Natural killer cell (primary cell): ENCODE results near the gene NACAD. TPM values are rescaled to one million over a fixed set of nuclear protein-coding genes. Genes with fewer than 3 reads are reported as not detected.
A peak's percentile ranks its signal among the peaks of the same experiment; 100 is the strongest.
"Not testable (repeated sequence)": the region's sequence is repeated elsewhere in the genome, so short reads cannot be mapped to it uniquely, and the experiment has no call there.

Experiments used
- ATAC-seq, 3 donors: fragments of 150-1000 bp in 2 of 3; fragments of 200-7000 bp in 1 of 3; cut with Tn5 transposase; 1 replicate in 1 of 3; 2 replicates in 2 of 3; pipeline ENCODE4 v1.10.0; 2021; ENCODE audit warnings: mild to moderate bottlenecking in 2 of 3, moderate library complexity in 2 of 3
- DNase-seq, 2 donors: peaks; one replicate each; pipeline versions ENCODE4 v3.0.0 to v3.0.0-alpha.2; 2013 to 2021; ENCODE audit warnings: mixed read lengths in 1 of 2
- H3K27ac ChIP-seq: one replicate; pipeline ENCODE4 v1.5.1; 2013; ENCODE audit warnings: mild to moderate bottlenecking, low read length
- H3K27me3 ChIP-seq: one replicate; pipeline ENCODE4 v1.6.1; 2013; ENCODE audit warnings: low read length; ENCODE audit not compliant: control insufficient read depth, insufficient read depth
- H3K36me3 ChIP-seq: one replicate; pipeline ENCODE4 v1.6.1; 2013; ENCODE audit warnings: low read length; ENCODE audit not compliant: control insufficient read depth, insufficient read depth
- H3K4me1 ChIP-seq: one replicate; pipeline ENCODE4 v1.6.1; 2013; ENCODE audit warnings: low read length; ENCODE audit not compliant: control insufficient read depth, insufficient read depth
- H3K4me3 ChIP-seq: one replicate; pipeline ENCODE4 v1.5.1; 2013; ENCODE audit warnings: low read length
- H3K9me3 ChIP-seq: one replicate; pipeline ENCODE4 v1.6.1; 2013; ENCODE audit warnings: low read length; ENCODE audit not compliant: control insufficient read depth, insufficient read depth
- H3K27ac Mint-ChIP-seq, 2 donors: one replicate each; pipeline ENCODE4 v1.8.0; 2022; ENCODE audit warnings: mild to moderate bottlenecking in 2 of 2, mixed read lengths in 2 of 2, moderate library complexity in 1 of 2
- H3K27me3 Mint-ChIP-seq, 2 donors: one replicate each; pipeline ENCODE4 v1.8.0; 2022; ENCODE audit warnings: low read depth in 2 of 2, mixed read lengths in 2 of 2
- H3K36me3 Mint-ChIP-seq: one replicate; pipeline ENCODE4 v1.8.0; 2022; ENCODE audit warnings: mixed read lengths
- H3K4me1 Mint-ChIP-seq, 2 donors: one replicate each; pipeline ENCODE4 v1.8.0; 2022; ENCODE audit warnings: mixed read lengths in 2 of 2
- H3K4me3 Mint-ChIP-seq: one replicate; pipeline ENCODE4 v1.8.0; 2022; ENCODE audit warnings: mild to moderate bottlenecking, moderate library complexity, mixed read lengths
- H3K9me3 Mint-ChIP-seq, 2 donors: one replicate each; pipeline ENCODE4 v1.8.0; 2022; ENCODE audit warnings: mixed read lengths in 2 of 2
- WGBS: methylation state at CpG from one replicate; pipeline ENCODE4 v1.1.7; 2013; ENCODE audit warnings: missing lambda C conversion rate; ENCODE audit not compliant: insufficient coverage; 5-methylcytosine and 5-hydroxymethylcytosine counted together
- intact Hi-C: fragments of 100-400 bp; cut with micrococcal nuclease; formaldehyde crosslinking; loops from one replicate; pipeline ENCODE4 v1.14.2; 2022
- total RNA-seq, 4 donors: library from RNA; stranded (reverse); fragments of 120-200 nt in 1 of 4; gene quantifications; one replicate each; pipeline versions ENCODE4 v1.2.3 to v1.2.4, GENCODE V29; 2013 to 2022
- TF ChIP-seq, protein P1 (sequence below): fragments of 200-600 bp; IDR thresholded peaks from one replicate; pipeline ENCODE4 v1.8.0; 2022; ENCODE audit warnings: antibody characterized with exemption

NACAD gene
- total RNA-seq, 3 donors from 2014 or later (not counting 1 experiment from before 2014, with no cell fraction given), result 0.75 to 1.7 (median 0.78) TPM

DNA sequence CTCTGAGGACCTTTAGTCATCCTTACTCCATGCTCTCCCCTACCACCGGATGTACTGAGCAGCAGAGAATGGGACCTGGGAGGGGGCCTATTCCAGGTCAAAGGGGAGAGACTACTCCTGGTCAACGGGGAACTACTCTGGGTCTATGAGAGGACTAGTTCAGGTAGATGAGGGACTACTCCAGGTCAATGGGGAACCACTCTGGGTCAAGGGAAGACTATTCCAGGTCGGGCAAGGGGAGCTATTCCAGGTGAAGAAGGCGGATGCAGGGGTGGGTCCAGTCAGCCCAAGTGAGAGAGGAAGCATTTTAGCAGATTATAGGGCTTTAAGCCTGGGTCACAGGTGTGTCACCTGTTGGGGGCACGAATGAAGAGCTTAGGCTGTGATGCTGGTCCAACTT lies 53.4 kb downstream of the NACAD start:
- Mint-ChIP-seq H3K4me1 (peaks cover 62 to 74% of the 10 kb centered on the region in 2 donors), H3K27ac (peak overlapping the region; percentile 77 to 84), H3K9me3 (no peaks in the 10 kb centered on the region), H3K36me3 (peaks cover 8% of the 10 kb centered on the region), H3K4me3 (peak overlapping the region; percentile 89), H3K27me3 (no peaks in the 10 kb centered on the region)
- Histone ChIP-seq H3K9me3 (no peaks in the 10 kb centered on the region), H3K27ac (no peak overlapping the region), H3K4me1 (peaks cover 80% of the 10 kb centered on the region), H3K36me3 (peaks cover 28% of the 10 kb centered on the region), H3K27me3 (no peaks in the 10 kb centered on the region), H3K4me3 (no peak overlapping the region)
- TF ChIP-seq, protein P1, sequence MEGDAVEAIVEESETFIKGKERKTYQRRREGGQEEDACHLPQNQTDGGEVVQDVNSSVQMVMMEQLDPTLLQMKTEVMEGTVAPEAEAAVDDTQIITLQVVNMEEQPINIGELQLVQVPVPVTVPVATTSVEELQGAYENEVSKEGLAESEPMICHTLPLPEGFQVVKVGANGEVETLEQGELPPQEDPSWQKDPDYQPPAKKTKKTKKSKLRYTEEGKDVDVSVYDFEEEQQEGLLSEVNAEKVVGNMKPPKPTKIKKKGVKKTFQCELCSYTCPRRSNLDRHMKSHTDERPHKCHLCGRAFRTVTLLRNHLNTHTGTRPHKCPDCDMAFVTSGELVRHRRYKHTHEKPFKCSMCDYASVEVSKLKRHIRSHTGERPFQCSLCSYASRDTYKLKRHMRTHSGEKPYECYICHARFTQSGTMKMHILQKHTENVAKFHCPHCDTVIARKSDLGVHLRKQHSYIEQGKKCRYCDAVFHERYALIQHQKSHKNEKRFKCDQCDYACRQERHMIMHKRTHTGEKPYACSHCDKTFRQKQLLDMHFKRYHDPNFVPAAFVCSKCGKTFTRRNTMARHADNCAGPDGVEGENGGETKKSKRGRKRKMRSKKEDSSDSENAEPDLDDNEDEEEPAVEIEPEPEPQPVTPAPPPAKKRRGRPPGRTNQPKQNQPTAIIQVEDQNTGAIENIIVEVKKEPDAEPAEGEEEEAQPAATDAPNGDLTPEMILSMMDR, result no peak
- DNase-seq, result no peak
- 85% methylated on average over 5 of the region's 5 CpGs for WGBS
- intact Hi-C loops, result no loop called here
- peak in 1 of 3 donors; percentile 18 for ATAC-seq

DNA sequence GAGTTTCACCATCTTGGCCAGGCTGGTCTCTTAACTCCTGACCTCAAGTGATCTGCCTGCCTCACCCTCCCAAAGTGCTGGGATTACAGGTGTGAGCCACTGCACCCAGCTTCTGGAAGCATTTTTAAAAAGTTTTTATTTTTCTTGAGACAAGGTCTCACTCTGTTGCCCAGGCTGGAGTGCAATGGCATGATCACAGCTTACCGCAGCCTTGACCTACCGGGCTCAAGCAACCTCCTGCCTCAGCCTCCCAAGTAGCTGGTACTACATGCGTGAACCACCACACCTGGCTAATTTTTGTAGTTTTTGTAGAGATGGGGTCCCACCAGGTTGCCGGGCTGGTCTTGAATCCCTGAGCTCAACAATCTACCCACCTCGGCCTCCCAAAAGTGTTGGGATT lies 54.1 kb downstream of the NACAD start:
- H3K27ac ChIP-seq, intact Hi-C loops, H3K4me3 ChIP-seq, H3K36me3 Mint-ChIP-seq, H3K9me3 ChIP-seq, ATAC-seq, DNase-seq, H3K27me3 Mint-ChIP-seq, H3K4me3 Mint-ChIP-seq, H3K9me3 Mint-ChIP-seq, H3K27me3 ChIP-seq: not testable (repeated sequence)
- H3K27ac Mint-ChIP-seq, result peak overlapping the region; percentile 77 to 84
- peaks cover 87% of the 10 kb centered on the region for H3K4me1 ChIP-seq
- WGBS, result 98% methylated on average over 5 of the region's 5 CpGs
- H3K36me3 ChIP-seq, result peaks cover 29% of the 10 kb centered on the region
- H3K4me1 Mint-ChIP-seq, result peaks cover 68 to 81% of the 10 kb centered on the region in 2 donors

DNA sequence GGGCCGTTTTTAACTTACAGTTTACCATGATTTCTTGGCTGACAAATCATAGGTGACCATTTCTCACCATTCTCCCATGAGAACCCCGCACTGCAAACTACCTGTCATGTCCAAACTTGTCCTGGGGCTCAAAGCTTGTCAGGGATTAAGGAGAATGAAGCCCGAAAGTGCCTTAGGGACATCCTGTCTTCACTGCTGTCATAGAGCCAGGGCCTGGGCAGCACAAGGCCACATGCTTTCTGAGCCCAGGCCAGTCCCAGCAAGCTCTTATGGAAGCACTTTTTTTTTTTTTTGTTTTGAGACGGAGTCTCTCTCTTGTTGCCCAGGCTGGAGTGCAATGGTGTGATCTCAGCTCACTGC lies 54.9 kb downstream of the NACAD start:
- Mint-ChIP-seq H3K27me3 (no peaks in the 10 kb centered on the region), H3K4me3 (peak overlapping the region; percentile 45), H3K4me1 (peaks cover 71 to 84% of the 10 kb centered on the region in 2 donors), H3K27ac (peak overlapping the region; percentile 77 to 84), H3K9me3 (no peaks in the 10 kb centered on the region), H3K36me3 (peaks cover 5% of the 10 kb centered on the region)
- DNase-seq, result no peak
- TF ChIP-seq, protein P1, result no peak
- Histone ChIP-seq H3K4me3 (no peak overlapping the region), H3K36me3 (peaks cover 22% of the 10 kb centered on the region), H3K4me1 (peaks cover 90% of the 10 kb centered on the region), H3K27ac (peak overlapping the region; percentile 32), H3K9me3 (no peaks in the 10 kb centered on the region), H3K27me3 (no peaks in the 10 kb centered on the region)
- no peak for ATAC-seq
- WGBS, result 74% methylated on average over 4 of the region's 4 CpGs
- intact Hi-C loops, result no loop called here

DNA sequence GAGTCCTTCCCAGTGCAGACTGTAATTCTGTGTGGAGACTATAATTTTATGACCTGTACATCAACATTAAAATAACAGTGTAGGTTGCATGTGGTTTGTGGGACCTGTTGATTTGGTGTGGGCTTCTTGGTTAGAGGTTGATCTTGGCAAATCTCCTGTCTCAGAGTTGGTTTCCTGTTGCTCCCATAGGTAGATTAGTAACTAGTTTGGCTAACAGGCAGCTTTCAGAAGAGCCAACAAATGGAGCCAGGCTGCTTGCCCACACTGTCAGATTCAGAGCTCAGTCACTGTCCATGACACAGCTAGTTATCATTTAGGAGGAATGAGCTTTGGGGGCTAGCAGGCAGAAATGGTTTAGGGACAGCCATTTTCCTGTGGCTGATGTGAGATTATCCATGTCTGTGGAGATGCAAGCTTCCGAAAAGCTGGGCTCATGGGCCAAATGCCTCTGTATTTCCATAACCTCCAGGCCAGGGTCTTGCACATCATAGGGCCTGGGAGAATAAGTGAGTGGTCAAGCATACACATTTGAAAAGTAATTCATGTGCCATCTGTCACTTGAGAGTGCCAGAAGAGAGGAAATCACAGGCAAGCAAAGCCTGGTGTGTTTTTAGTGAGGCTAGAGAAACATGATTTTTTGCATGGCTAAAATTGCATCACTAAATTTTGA lies 55.4 kb downstream of the NACAD start:
- WGBS, result 80% methylated on average over 1 of the region's 1 CpG
- H3K27ac ChIP-seq, result peak overlapping the region; percentile 32
- H3K27me3 Mint-ChIP-seq, result no peaks in the 10 kb centered on the region
- no peak overlapping the region for H3K4me3 ChIP-seq
- TF ChIP-seq, protein P1, result no peak
- peak overlapping the region; percentile 75 for H3K4me3 Mint-ChIP-seq
- ATAC-seq (peak in 1 of 3 donors; percentile 15), DNase-seq (peak in 1 of 2 donors; percentile 42)
- no peaks in the 10 kb centered on the region for H3K9me3 Mint-ChIP-seq
- H3K9me3 ChIP-seq, result no peaks in the 10 kb centered on the region
- peak overlapping the region; percentile 77 to 84 for H3K27ac Mint-ChIP-seq
- peaks cover 71 to 84% of the 10 kb centered on the region in 2 donors for H3K4me1 Mint-ChIP-seq
- no peaks in the 10 kb centered on the region for H3K36me3 Mint-ChIP-seq
- H3K4me1 ChIP-seq, result peaks cover 88% of the 10 kb centered on the region
- peaks cover 16% of the 10 kb centered on the region for H3K36me3 ChIP-seq
- no peaks in the 10 kb centered on the region for H3K27me3 ChIP-seq
- intact Hi-C loops, result no loop called here
